H7 (cell line): ENCODE results near the gene INTS3. TPM values are rescaled to one million over a fixed set of nuclear protein-coding genes. Genes with fewer than 3 reads are reported as not detected.
A peak's percentile ranks its signal among the peaks of the same experiment; 100 is the strongest.
"Not testable (repeated sequence)": the region's sequence is repeated elsewhere in the genome, so short reads cannot be mapped to it uniquely, and the experiment has no call there.

Experiments
- DNase-seq: peaks from one replicate; pipeline ENCODE4 v3.0.0; 2012
- H3K27me3 ChIP-seq: 2 replicates; pipeline ENCODE4 v1.6.0; 2011; ENCODE audit warnings: mild to moderate bottlenecking, low read length; ENCODE audit not compliant: control insufficient read depth, insufficient read depth
- H3K36me3 ChIP-seq: replicated peaks from 2 replicates; pipeline ENCODE4 v1.5.1; 2011; ENCODE audit warnings: low read length; ENCODE audit not compliant: control insufficient read depth, insufficient read depth
- H3K4me3 ChIP-seq: 2 replicates; pipeline ENCODE4 v1.5.1; 2011; ENCODE audit warnings: low read depth, mild to moderate bottlenecking, control low read depth, low read length, moderate library complexity; ENCODE audit not compliant: insufficient read depth
- total RNA-seq: library from RNA; depleted of rRNA; stranded (reverse); fragments of >200 nt; shearing (Covaris generic); gene quantifications from 2 replicates; pipeline ENCODE4 v1.2.3, GENCODE V29; 2014

The INTS3 gene
- total RNA-seq, 1 experiment from 2014 or later = 58.3 TPM

GRCh38 chr1:153697191-153698019 lies 30.4 kb upstream of the INTS3 start:
- no peaks in the 10 kb centered on the region for H3K27me3 ChIP-seq
- no peaks in the 10 kb centered on the region for H3K36me3 ChIP-seq
- DNase-seq = peak; percentile 89
- peak overlapping the region; percentile 11; the same call in 1 of the 2 replicates for H3K4me3 ChIP-seq

- peak; percentile 80 for DNase-seq
- peak overlapping the region; percentile 11; the same call in 1 of the 2 replicates for H3K4me3 ChIP-seq
- H3K36me3 ChIP-seq = no peaks in the 10 kb centered on the region
- no peaks in the 10 kb centered on the region for H3K27me3 ChIP-seq
These were observed 29.6 kb upstream of the INTS3 start for GRCh38 chr1:153698020-153698922.

DNA sequence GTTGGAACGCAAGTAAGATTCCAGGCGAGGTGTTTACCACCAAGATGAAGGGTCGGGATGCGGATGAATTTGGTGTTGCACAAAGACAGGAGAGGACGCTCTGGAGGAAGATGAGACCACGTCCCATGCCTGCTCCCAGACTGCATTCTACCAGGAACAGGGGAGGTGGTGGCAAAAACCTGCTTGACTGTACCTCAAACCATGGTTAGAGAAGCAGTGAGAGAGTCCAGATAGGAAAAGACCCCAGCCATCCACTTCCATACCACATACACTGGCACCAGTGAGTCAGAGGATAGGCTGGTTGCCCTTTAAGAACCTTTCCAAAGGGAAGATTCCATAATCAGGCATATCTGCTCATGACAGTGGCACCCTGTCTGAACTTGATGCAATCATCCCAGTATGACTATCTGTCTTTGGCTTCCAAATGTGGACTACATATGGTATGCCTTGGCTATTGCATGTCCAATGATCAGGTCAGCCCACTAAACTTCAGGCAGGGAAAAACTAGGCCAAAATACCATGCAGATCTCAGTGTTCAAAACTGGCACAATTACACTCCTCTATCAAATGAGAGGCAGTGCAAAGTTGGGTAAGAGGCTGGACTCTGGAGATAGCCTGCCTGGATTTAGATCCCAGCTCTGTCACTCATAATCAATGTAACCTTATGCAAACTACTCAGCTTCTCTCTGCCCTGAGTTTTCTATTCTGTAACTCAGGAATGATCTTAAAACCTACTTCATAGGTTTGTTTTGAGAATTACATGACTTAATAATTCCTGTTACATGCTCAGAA lies 28.7 kb upstream of the INTS3 start:
- DNase-seq = peak; percentile 18
- Histone ChIP-seq H3K27me3 (no peaks in the 10 kb centered on the region), H3K4me3 (no peak overlapping the region)

DNA sequence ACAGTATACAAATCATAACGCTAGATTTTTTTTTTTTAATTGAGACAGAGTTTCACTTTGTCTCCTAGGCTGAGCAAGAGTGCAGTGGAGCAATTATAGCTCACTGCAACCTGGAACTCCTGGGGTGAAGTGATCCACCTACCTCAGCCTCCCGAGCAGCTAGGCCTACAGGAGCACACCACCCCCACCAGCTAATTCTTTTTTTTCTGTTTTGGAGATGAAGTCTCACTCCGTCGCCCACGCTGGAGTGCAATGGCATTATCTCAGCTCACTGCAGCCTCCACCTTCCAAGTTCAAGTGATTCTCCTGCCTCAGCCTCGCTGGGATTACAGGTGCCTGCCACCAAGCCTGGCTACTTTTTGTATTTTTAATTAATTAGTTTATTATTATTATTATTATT lies 28.1 kb upstream of the INTS3 start:
- Histone ChIP-seq H3K27me3 (no peaks in the 10 kb centered on the region), H3K36me3 (no peaks in the 10 kb centered on the region), H3K4me3 (no peak overlapping the region)
- DNase-seq = no peak

More for the DNA sequence above, 28.7 kb upstream of the INTS3 start:
- no peaks in the 10 kb centered on the region for H3K36me3 ChIP-seq

DNA sequence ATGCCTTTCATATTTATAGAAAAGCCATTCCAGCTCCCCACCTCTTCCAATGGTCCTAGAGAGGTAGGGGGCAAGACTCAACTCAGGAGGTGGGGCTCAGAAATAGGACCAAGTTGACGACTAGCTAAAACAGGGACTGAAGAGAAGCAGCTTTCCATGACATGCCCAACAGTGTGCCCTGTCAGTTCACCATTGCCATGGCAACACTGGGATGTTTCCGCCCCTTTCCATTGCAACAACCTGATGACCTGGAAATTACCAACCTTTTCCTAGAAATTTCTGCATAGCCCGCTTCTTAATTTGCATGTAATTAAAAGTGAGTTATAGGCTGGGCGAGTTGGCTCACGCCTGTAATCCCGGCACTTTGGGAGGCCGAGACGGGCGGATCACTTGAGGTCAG lies 22.4 kb upstream of the INTS3 start:
- Histone ChIP-seq H3K36me3 (no peaks in the 10 kb centered on the region), H3K4me3 (no peak overlapping the region), H3K27me3 (no peaks in the 10 kb centered on the region)
- peak; percentile 31 for DNase-seq

DNA sequence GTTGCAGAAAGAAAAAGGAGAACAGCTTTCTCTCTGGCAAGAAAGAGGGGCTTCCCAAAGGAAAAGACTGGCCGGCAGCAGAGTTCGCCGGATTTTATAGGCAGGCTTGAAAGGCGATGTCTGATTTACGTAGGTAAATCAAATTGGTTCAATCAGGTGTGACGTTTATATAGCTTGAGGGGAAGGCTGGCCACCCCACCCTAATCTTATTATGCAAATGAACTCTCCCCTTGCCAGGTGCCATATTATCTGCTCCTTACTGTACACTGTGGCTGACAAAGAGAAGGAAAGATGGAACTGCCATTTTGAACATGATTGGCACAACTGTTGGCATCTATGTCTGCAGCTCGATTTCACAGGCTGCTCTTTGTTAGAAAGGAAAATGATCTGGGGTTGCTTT lies 16.8 kb upstream of the INTS3 start:
- Histone ChIP-seq H3K4me3 (no peak overlapping the region), H3K27me3 (no peaks in the 10 kb centered on the region), H3K36me3 (no peaks in the 10 kb centered on the region)
- DNase-seq = peak; percentile 7

- not testable (repeated sequence) for H3K36me3 ChIP-seq, H3K27me3 ChIP-seq, H3K4me3 ChIP-seq, DNase-seq
These were observed 11.6 kb upstream of the INTS3 start for GRCh38 chr1:153716211-153716610.

DNA sequence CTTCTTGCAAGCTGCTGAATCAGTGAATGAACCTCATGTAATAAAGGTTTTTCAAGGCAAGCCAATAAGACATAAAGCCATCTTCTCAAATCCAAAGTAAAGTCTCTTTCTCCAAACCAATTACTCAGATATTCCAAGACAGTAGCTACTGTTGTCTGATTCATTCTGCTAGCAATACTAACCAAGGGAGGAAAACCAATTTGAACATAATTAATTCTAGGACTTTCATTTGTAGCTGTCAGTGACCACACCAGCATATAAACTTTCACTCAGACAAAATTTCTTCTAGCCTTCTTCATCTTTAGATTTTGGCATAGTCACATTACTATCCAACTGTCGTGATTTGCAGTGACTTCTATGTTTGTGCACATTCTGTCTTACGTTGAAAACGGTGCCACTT lies 10.5 kb upstream of the INTS3 start:
- Histone ChIP-seq H3K4me3 (no peak overlapping the region), H3K36me3 (no peaks in the 10 kb centered on the region), H3K27me3 (no peaks in the 10 kb centered on the region)
- no peak for DNase-seq

DNA sequence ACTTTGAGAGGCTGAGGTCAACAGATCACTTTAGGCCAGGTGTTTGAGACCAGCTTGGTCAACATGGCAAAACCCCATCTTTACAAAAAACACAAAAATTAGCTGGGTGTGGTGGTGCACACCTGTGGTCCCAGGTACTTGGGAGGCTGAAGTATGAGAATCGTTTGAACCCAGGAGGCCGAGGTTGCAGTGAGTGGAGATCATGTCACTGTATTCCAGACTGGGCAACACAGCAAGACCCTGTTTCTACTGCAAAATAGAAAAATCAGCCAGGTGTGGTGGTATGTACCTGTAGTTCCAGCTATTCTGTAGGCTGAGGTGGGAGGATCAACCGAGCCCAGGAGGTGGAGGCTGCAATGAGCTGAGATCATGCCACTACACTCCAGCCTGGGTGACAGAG lies 4.2 kb upstream of the INTS3 start:
- DNase-seq = no peak
- no peak overlapping the region for H3K4me3 ChIP-seq

GRCh38 chr1:153724634-153725033 lies 3.2 kb upstream of the INTS3 start:
- not testable (repeated sequence) for H3K27me3 ChIP-seq, DNase-seq, H3K36me3 ChIP-seq, H3K4me3 ChIP-seq

More for the DNA sequence above, 4.2 kb upstream of the INTS3 start:
- H3K36me3 ChIP-seq = no peaks in the 10 kb centered on the region
- no peaks in the 10 kb centered on the region for H3K27me3 ChIP-seq

DNA sequence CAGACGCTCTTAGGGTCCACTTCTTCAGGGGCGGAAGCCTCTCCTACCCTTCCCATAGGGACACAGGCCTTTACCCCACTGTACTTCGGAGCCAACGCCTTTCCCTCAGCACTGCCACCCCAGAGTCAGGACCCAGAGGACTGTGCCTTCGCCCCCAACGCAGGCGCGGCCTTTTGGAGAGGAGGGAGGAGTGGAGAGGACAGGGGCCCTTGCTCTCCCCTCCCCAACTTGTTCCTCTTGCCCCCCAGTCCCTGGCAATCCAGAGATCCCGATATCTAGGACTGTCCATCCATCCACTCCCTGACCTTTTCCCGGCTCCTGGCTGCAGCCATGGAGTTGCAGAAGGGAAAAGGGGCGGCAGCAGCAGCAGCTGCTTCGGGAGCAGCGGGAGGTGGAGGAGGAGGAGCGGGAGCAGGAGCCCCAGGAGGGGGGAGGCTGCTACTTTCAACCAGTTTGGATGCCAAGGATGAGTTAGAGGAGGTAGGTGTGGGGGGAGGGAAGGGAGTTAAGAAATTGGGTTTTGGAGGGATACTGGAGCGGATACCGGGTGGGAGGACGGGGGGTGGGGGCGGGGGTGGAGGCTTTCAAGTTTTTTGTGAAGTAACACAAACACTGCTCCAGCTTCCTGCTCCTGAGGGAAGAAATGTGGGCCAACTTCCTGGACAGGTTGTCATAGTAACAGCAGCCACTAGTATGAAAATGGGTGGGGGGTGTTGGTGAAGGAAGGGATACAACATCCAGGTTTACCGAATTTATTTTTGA lies 636 bp downstream of the INTS3 start:
- peak; percentile 84 for DNase-seq
- Histone ChIP-seq H3K27me3 (no peaks in the 10 kb centered on the region), H3K36me3 (no peaks in the 10 kb centered on the region), H3K4me3 (peak overlapping the region; percentile 70)

- H3K27me3 ChIP-seq = no peaks in the 10 kb centered on the region
These were observed 2.7 kb downstream of the INTS3 start for GRCh38 chr1:153730468-153730988.

DNA sequence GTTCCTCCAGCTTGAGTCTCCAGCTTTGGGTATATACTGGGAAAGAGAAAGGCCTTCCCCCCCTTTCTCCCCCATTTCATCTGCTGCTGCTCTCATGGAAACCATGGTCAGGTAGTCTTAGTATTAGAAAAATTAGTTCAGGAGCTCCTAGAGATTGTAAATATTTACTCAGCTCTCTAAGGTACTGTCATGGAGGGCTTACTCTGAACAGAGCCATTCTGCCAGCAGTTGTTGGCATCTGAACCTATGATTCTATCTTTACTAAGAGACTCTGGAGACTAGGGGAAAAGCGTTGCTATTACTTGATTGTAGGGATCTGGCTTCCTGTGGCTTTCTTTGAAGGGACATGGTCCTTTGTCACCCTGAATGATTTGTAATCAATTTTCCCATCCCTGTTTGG lies 6.1 kb downstream of the INTS3 start:
- H3K27me3 ChIP-seq = no peaks in the 10 kb centered on the region
- no peaks in the 10 kb centered on the region; the same call in 1 of the 2 replicates for H3K36me3 ChIP-seq
- DNase-seq = no peak
- no peak overlapping the region for H3K4me3 ChIP-seq

More at GRCh38 chr1:153730468-153730988, 2.7 kb downstream of the INTS3 start:
- no peak for DNase-seq
- Histone ChIP-seq H3K36me3 (no peaks in the 10 kb centered on the region), H3K4me3 (no peak overlapping the region)
